HepG2 (cell line): Measurements from ENCODE around the gene IFIT2. TPM values are rescaled to one million over a fixed set of nuclear protein-coding genes. Genes with fewer than 3 reads are reported as not detected.
A peak's percentile ranks its signal among the peaks of the same experiment; 100 is the strongest.

Experiments
- CBX5 ChIP-seq: sonication (generic); formaldehyde crosslinking; IDR thresholded peaks from 2 replicates; pipeline ENCODE4 v1.4.0; 2020; ENCODE audit warnings: missing genetic modification reagents, borderline replicate concordance
- FOXO1 ChIP-seq: sonication (generic); formaldehyde crosslinking; IDR thresholded peaks from 2 replicates; pipeline ENCODE4 v1.4.0; 2020; ENCODE audit warnings: missing genetic modification reagents
- HHEX ChIP-seq: IDR thresholded peaks from 2 replicates; pipeline ENCODE4 v1.6.1; 2016; ENCODE audit warnings: control low read depth
- IKZF1 ChIP-seq: fragments of 450-650 bp; IDR thresholded peaks from 2 replicates; pipeline ENCODE4 v1.7.1; 2016
- KDM1A ChIP-seq: IDR thresholded peaks from 2 replicates; pipeline ENCODE4 v1.6.1; 2016; ENCODE audit warnings: missing compliant biosample characterization
- KDM6A ChIP-seq: IDR thresholded peaks from 2 replicates; pipeline ENCODE4 v1.6.1; 2016; ENCODE audit warnings: low read depth
- MED13 ChIP-seq: sonication (generic); formaldehyde crosslinking; IDR thresholded peaks from 2 replicates; pipeline ENCODE4 v1.5.0; 2020; ENCODE audit warnings: missing genetic modification reagents
- MTA3 ChIP-seq: sonication (generic); formaldehyde crosslinking; IDR thresholded peaks from 2 replicates; pipeline ENCODE4 v1.4.0; 2020; ENCODE audit warnings: missing genetic modification reagents
- SETDB1 ChIP-seq: sonication (generic); formaldehyde crosslinking; IDR thresholded peaks from 2 replicates; pipeline ENCODE4 v1.5.1; 2020; ENCODE audit warnings: missing genetic modification reagents, mild to moderate bottlenecking, borderline replicate concordance
- STAG1 ChIP-seq: sonication (generic); formaldehyde crosslinking; IDR thresholded peaks from 2 replicates; pipeline ENCODE4 v1.4.0; 2020; ENCODE audit warnings: missing genetic modification reagents
- TBX2 ChIP-seq: sonication (generic); formaldehyde crosslinking; IDR thresholded peaks from 2 replicates; pipeline ENCODE4 v1.5.0; 2020; ENCODE audit warnings: missing genetic modification reagents, mild to moderate bottlenecking, borderline replicate concordance
- THRA ChIP-seq: sonication (generic); formaldehyde crosslinking; IDR thresholded peaks from 2 replicates; pipeline ENCODE4 v1.4.0; 2020; ENCODE audit warnings: missing genetic modification reagents, borderline replicate concordance
- ZNF142 ChIP-seq: sonication (generic); formaldehyde crosslinking; IDR thresholded peaks from 2 replicates; pipeline ENCODE4 v1.4.0; 2020; ENCODE audit warnings: missing genetic modification reagents
- ZNF282 ChIP-seq: fragments of 450-650 bp; IDR thresholded peaks from 2 replicates; pipeline ENCODE4 v1.6.1; 2018; ENCODE audit not compliant: partially characterized antibody
- ZNF512B ChIP-seq: sonication (generic); formaldehyde crosslinking; IDR thresholded peaks from 2 replicates; pipeline ENCODE4 v1.5.1; 2020; ENCODE audit warnings: missing genetic modification reagents, mild to moderate bottlenecking, borderline replicate concordance
- ZNF619 ChIP-seq: sonication (generic); formaldehyde crosslinking; IDR thresholded peaks from 2 replicates; pipeline ENCODE4 v1.4.0; 2020; ENCODE audit warnings: mild to moderate bottlenecking, missing genetic modification reagents
- ZNF660 ChIP-seq: sonication (generic); formaldehyde crosslinking; IDR thresholded peaks from 2 replicates; pipeline ENCODE4 v1.5.1; 2020; ENCODE audit warnings: mild to moderate bottlenecking, low read depth, missing genetic modification reagents, borderline replicate concordance
- polyA plus RNA-seq, 8 experiments: library from polyadenylated mRNA; depleted of rRNA in 3 of 8; stranded (reverse) in 7 of 8; unstranded in 1 of 8; fragments of >200 nt; fragmentation: Illumina TruSeq in 4 of 8; extraction: Trizol in 4 of 8; gene quantifications; 2 replicates each; pipeline versions ENCODE4 v1.2.1 to v1.2.3, GENCODE V29; 2011 to 2016; ENCODE audit warnings: low read depth in 4 of 8, missing spikeins in 1 of 8, mixed read lengths in 1 of 8; ENCODE audit not compliant: insufficient read depth in 1 of 8
- total RNA-seq, 5 experiments: library from RNA; depleted of rRNA; stranded (reverse); fragments of >200 nt; fragmentation: Illumina TruSeq; extraction: Trizol; gene quantifications; 2 replicates each; pipeline ENCODE4 v1.2.3, GENCODE V29; 2016; ENCODE audit warnings: low read depth in 1 of 5
- TF ChIP-seq, protein P1 (sequence below): sonication (generic); formaldehyde crosslinking; IDR thresholded peaks from 2 replicates; pipeline ENCODE4 v1.8.0; 2022; ENCODE audit warnings: missing genetic modification reagents, low read depth, mild to moderate bottlenecking, borderline replicate concordance

IFIT2 gene
- total and polyA plus RNA-seq, 2 of the 13 experiments (the other 11 are each of a cell fraction or from before 2014, with no cell fraction given) = 0.04 to 0.15 TPM

DNA sequence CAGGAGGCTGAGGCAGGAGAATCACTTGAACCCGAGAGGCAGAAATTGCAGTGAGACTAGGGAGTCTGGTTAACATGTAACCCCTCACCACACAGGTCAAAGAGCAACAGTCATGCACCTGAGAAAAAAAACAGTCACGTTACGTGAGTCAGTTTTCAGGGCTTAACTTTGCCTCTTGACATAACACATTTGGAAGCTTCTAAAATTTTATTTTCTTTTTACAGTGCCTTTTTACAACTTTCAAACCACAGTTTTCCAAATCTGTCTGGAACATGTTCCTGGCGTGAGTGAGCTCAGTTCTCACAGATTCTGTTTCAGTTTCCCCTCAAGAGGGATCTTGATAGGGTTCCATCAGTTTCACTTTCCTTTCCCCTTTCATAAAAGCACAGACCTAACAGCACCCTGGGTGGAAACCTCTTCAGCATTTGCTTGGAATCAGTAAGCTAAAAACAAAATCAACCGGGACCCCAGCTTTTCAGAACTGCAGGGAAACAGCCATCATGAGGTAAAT lies 30.3 kb downstream of the IFIT2 start (continued):
- TF ChIP-seq MED13 (CRISPR knock-in tag) (no peak), ZNF660 (CRISPR knock-in tag) (no peak), ZNF619 (CRISPR knock-in tag) (no peak), SETDB1 (no peak), KDM1A (CRISPR knock-in tag) (peak; percentile 72; the same call in 1 of the 2 replicates), IKZF1 (no peak), ZNF282 (no peak), MTA3 (CRISPR knock-in tag) (no peak), ZNF142 (CRISPR knock-in tag) (no peak), CBX5 (CRISPR knock-in tag) (no peak), ZNF512B (CRISPR knock-in tag) (peak; percentile 22; the same call in 1 of the 2 replicates), TBX2 (peak; percentile 36; the same call in 1 of the 2 replicates), STAG1 (CRISPR knock-in tag) (0 out of 2 replicates have a peak, but pooled peaks have one; percentile 8), THRA (CRISPR knock-in tag) (peak; percentile 48; the same call in 1 of the 2 replicates), FOXO1 (no peak), KDM6A (CRISPR knock-in tag) (peak; percentile 73), HHEX (CRISPR knock-in tag) (no peak)
- TF ChIP-seq, protein P1, sequence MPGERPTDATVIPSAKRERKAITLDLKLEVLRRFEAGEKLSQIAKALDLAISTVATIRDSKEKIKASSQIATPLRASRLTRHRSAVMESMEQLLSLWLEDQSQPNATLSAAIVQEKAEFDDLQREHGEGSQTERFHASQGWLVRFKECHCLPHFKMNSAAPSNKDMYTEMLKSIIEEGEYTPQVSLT = no peak
